CD4-positive, alpha-beta T cell treated with Interferon gamma for 1 hour (primary cell): ENCODE data around the gene CDYL2.
"Not testable (repeated sequence)": the region's sequence is repeated elsewhere in the genome, so short reads cannot be mapped to it uniquely, and the experiment has no call there.

Experiments used
- DNase-seq: peaks from one replicate; pipeline ENCODE4 v3.0.0-alpha.2; 2020

The CDYL2 gene

GRCh38 chr16:80666378-80667250 is 137.8 kb downstream of the CDYL2 start:
- DNase-seq: no peak

DNA sequence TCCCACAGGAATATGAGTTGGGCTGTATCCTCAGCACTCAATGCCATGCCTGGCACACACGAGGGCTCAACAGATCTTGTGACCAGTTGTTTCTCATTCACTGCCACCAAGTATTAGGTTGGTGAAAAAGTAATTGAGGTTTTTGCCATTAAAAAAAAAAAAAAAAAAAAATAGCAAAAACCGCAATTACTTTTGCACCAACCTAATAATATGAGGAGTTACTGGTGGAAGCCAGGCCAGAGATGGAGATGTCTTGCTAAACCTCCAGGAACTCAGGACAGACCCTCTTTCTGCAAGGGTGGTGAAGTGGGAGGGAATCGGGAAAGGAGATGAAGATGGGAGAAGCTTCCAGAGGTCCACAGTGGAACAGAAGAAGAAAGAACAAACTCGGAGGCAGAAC is 139.0 kb downstream of the CDYL2 start:
- no peak for DNase-seq

GRCh38 chr16:80664786-80665185 is 139.6 kb downstream of the CDYL2 start:
- DNase-seq: no peak

DNA sequence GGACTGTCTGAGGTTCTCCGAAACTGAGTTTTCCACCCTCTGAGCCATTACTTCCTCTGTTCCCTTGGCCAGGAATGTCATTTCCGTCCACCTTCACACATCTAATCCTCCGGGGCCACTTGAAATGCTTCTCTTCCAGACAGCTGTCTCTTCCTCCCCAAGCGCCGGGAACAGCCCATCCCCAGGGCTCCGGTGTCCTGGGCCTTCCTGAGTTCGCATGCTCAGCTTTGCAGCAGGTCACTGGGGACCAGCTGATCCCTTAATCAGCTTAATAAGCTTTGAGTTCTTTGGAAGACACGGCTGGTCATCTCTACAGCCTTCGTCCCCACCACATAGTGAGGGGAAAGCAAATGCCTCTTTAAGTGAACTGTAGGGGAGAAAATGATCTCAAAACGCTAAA is 140.2 kb downstream of the CDYL2 start:
- no peak for DNase-seq

DNA sequence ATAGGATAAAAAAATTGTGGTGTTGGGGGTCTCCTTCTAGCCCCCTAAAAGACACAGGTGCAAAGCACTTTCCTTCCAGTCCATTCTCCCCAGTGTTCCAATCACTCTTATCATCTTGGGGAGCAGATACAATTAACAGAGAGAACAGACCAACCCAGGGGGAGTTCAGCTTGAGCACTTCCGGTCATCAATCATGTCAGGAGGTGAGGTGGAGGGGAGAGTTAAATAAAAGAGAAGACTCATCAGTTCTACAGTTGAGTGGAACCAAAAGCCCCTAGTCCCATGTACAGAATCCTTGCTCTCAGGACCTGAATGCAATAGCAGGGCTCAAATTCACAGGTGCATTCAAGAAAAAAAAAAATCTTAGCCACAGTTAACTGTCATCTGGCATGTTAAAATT is 141.3 kb downstream of the CDYL2 start:
- DNase-seq: no peak

DNA sequence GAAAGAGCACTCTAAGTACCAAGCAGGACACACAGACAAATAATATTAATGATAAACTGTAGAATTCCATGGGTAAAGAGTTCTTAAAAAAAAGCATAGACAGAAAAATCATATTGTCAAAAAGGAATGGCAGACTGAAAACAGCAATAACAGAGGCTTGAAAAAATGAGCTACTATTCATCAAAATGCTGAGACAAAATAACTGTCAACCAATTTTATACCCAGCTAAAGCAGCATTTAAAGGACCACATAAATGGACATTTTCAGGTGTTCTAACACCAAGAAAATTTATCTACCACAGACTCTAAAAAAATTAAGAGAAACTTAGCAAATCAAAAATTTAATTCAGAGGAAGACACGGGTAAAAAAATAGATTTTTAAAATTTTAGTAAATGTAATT is 144.5 kb downstream of the CDYL2 start:
- DNase-seq: no peak

GRCh38 chr16:80656711-80657150 is 147.7 kb downstream of the CDYL2 start:
- DNase-seq: no peak

- DNase-seq: no peak
Measured at GRCh38 chr16:80656161-80656560, 148.2 kb downstream of the CDYL2 start.

GRCh38 chr16:80655751-80656150 is 148.6 kb downstream of the CDYL2 start:
- DNase-seq: no peak

- DNase-seq: no peak
Measured at GRCh38 chr16:80654094-80654862, 150.1 kb downstream of the CDYL2 start.

GRCh38 chr16:80652441-80652840 is 152.0 kb downstream of the CDYL2 start:
- DNase-seq: no peak

GRCh38 chr16:80650281-80650680 is 154.1 kb downstream of the CDYL2 start:
- not testable (repeated sequence) for DNase-seq

- DNase-seq: no peak
Measured at GRCh38 chr16:80640316-80640715, 164.1 kb downstream of the CDYL2 start.

DNA sequence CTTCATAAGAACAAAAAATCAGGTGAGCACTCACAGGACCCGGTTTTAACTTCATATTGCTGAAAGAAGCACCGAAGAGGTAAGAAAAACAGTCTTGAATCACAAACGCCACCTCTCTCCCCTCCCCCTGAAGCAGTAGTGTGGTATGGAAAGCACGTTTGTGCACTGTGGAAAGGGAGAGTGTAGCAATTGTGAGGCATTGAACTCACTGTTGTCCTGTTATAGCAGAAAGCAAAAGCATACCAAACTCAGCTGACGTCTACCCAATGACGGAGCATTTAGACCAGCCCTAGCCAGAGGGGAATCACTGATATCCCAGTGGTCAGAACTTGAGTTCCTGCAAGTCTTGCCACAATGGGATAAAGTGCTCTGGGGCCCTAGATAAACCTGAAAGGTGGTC is 164.8 kb downstream of the CDYL2 start:
- no peak for DNase-seq

DNA sequence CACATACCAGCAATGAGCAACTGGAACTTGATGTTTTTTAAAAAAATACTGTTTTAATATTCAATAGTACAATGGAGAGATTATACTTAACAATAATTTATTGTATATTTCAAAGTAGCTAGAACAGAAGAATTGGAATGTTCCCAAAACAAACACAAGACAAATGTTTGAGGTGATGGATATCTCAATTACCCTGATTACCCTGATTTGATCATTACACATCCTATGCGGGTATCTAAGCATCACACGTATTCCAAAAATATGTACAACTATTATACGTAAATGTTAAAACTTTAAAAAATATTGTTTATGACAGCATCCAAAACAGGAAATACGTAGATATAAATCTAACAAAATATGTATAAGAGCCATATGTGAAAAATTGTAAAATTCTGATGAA is 166.8 kb downstream of the CDYL2 start:
- DNase-seq: no peak

DNA sequence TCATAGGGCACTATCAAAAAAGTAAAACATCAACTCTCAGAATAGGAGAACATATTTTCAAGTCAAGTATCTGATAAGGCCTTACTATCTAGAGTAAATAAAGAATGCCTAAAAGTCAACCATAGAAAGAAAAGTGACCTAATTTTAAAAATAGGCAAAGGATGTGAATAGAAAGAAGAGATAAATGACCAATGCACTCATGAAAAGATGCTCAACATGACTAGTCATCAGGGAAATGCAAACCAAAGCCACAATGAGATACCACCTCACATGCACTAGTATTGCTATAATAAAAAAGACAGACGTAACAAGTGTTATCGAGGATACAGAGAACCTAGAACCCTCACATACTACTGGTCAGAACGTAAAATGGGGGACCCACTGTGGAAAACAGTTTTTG is 172.8 kb downstream of the CDYL2 start:
- no peak for DNase-seq

DNA sequence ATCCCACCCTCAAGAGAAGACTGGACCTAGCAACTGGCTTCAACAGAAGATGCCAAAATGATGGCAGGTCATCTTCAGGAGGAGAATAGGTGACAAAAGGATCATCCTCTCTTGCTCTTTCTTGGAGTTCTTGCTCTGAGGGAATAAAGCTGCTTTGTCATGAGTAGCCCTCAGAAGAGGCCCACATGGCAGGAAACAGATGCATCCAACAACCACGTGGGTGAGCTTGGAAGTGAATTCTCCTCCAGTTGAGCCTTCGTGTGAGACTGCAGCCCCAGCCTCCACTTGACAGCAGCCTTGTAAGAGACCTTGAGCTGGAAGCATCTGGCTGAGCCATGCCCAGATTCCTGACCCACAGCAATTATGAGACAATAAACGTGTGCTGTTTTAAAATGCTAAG is 176.1 kb downstream of the CDYL2 start:
- DNase-seq: no peak

- DNase-seq: no peak
Measured at GRCh38 chr16:80627108-80627507, 177.3 kb downstream of the CDYL2 start.

DNA sequence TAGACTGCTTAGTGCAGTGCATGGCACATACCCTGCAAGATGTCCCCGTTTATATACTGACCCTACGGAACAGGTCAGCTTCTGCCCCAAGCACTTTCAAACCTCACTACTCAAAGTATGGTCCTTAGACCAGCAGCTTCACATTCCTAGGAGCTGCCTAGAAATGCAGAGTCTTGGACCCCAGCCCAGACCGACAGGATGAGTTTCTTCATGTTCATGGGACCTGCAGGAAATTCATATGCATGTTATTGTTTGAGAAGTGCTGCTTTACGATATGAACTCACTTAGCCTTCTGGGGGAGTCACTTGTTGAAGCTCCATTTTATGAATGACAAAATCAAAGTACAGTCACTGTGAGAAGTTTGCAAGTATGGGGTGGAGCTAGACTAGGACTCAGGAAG is 181.0 kb downstream of the CDYL2 start:
- DNase-seq: no peak

DNA sequence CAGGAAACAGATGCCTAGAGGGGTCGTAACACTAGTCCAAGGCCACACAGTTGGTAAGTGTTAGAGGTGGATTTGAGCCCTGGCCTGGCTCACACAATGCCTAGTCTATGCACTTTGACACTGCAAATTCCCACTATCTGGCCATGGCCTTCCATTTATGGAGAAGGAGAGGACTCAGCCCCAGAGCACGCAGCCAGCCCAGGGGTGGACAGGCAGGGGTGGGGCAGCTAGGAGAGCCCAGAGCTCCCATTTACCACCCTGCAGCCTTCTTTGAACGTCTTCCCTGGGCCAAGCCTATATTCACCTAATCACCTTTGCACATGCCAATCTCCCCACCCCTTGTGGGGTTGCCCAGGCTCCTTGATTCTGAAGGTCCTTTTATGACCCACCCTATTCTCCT is 182.4 kb downstream of the CDYL2 start:
- no peak for DNase-seq

DNA sequence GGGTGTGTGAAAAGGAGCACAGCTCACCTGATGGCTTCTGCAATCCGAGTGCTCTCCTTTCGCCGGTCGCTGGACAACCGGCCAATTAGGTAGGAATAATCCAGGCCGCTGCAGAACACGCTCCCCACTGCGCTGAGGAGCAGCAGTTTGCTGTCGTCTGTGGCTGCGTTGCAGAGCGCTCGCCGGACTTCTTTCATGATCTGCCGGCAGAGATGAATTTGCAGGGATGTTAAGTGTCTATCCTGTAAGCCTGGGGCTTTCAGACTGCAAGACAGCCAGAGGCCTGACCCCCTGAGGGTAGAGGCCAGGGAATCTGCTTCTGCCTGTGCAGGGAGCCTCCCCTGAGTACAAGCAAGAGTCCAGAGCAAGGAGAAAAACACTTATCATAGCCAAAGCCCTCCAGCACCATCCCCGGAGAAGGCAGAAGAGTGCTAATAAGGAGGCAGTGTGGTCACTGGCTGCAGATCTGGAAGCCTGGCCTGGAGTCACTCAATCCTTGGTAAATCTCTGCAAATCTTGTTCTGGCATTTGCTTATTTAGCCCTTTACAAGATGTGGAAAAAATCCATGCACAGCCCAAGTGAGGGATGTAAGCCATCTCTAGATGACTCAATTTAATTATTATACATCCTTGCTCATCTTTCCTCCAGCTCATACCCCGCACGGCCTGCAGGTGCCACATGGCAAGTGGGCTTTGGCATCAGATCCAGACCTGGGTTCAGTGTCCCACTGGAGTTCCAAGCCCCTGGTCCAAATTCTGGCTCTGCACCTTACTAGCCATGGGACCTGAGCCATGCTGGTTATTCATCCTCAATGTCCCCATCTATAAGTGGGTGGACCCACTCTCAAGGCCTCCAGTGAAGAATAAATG is 183.4 kb downstream of the CDYL2 start:
- no peak for DNase-seq

GRCh38 chr16:80619824-80620223 is 184.6 kb downstream of the CDYL2 start:
- no peak for DNase-seq
